Ovary (tissue), 9 donors: Measurements from ENCODE around the gene BABAM2. TPM values are rescaled to one million over a fixed set of nuclear protein-coding genes. Genes with fewer than 3 reads are reported as not detected.

Experiments used
- DNase-seq, 5 donors: peaks; one replicate each; pipeline ENCODE4 v3.0.0-alpha.2; 2019 to 2020
- H3K27ac ChIP-seq, 2 donors: fragments of 200-600 bp; one replicate each; pipeline versions ENCODE4 v1.5.1 to v1.8.0; 2019 to 2022
- H3K27me3 ChIP-seq: fragments of 200-600 bp; one replicate; pipeline ENCODE4 v1.8.0; 2022
- H3K36me3 ChIP-seq: fragments of 200-600 bp; sonication (generic); one replicate; pipeline ENCODE4 v1.5.1; 2019
- H3K4me1 ChIP-seq: one replicate; pipeline ENCODE4 v1.8.1; 2013; ENCODE audit warnings: mild to moderate bottlenecking, moderate library complexity; ENCODE audit not compliant: insufficient read depth
- H3K4me3 ChIP-seq: fragments of 200-600 bp; sonication (generic); one replicate; pipeline ENCODE4 v1.5.1; 2017
- H3K9me3 ChIP-seq, 2 donors: fragments of 200-600 bp in 1 of 2; sonication (generic) in 1 of 2; one replicate each; pipeline versions ENCODE4 v1.5.1 to v1.8.1; 2013 to 2019; ENCODE audit warnings: mild to moderate bottlenecking in 1 of 2, moderate library complexity in 1 of 2
- EP300 ChIP-seq: sonication (generic); formaldehyde crosslinking; IDR thresholded peaks from one replicate; pipeline ENCODE4 v1.6.1; 2017; ENCODE audit warnings: antibody characterized with exemption
- POLR2A ChIP-seq: fragments of 450-650 bp; IDR thresholded peaks from one replicate; pipeline ENCODE4 v1.6.1; 2017; ENCODE audit warnings: antibody characterized with exemption, mild to moderate bottlenecking, moderate library complexity
- WGBS, 3 donors: extraction: QIAGEN DNeasy Blood & Tissue Kit in 1 of 3; methylation state at CpG; one replicate each; pipeline versions ENCODE4 v1.1.5 to v1.1.7; 2013 to 2017; 5-methylcytosine and 5-hydroxymethylcytosine counted together
- intact Hi-C, 4 donors: fragments of 100-400 bp; cut with DNase I; formaldehyde crosslinking; loops; one replicate each; pipeline versions ENCODE4 v1.11.0 to v1.15.1; 2022 to 2023
- polyA plus RNA-seq, 2 donors: library from polyadenylated mRNA; stranded (reverse); fragments of 200-250 nt in 1 of 2; fragments of 350-450 nt in 1 of 2; fragmentation: Illumina TruSeq in 1 of 2; extraction: RNeasy Lipid Tissue Mini Kit (QIAGEN cat#74804) in 1 of 2; gene quantifications; one replicate each; pipeline ENCODE4 v1.2.3, GENCODE V29; 2013 to 2014
- total RNA-seq, 7 donors: library from RNA; depleted of rRNA in 2 of 7; stranded (reverse); fragments of >200 nt in 2 of 7; fragmentation: NEBNext Ultra II Directional in 3 of 7; extraction: Animal tissue kit (Norgen Biotek cat#: 25700) in 3 of 7; gene quantifications; one replicate each; pipeline versions ENCODE4 v1.1.0 to v1.2.4, GENCODE V29; 2016 to 2023
- TF ChIP-seq, protein P1 (sequence below), 3 donors: fragments of 450-650 bp in 2 of 3; fragments of 200-600 bp in 1 of 3; IDR thresholded peaks; one replicate each; pipeline versions ENCODE4 v1.5.1 to v1.8.0; 2016 to 2022; ENCODE audit warnings: antibody characterized with exemption in 3 of 3, mild to moderate bottlenecking in 1 of 3
- donor health status: DM: no; HTN: no; CAD: no; lungs with moderate emphysema.
- donor health status: DM: no; HTN: no; CAD: no.
- donor health status: Bipolar disorder and iron deficiency.
- donor health status: DM: yes; HTN: yes; CAD: no.
- donor health status: DM: no; HTN: no; CAD: no.
- donor health status: DM: yes; HTN: yes; CAD: no.

BABAM2 gene
- total and polyA plus RNA-seq, 9 donors: 22.0 to 96.7 (median 46.8) TPM

GRCh38 chr2:28052691-28053090 lies 162.2 kb downstream of the BABAM2 start:
- no peaks in the 10 kb centered on the region for H3K27me3 ChIP-seq
- no peaks in the 10 kb centered on the region for H3K9me3 ChIP-seq
- peaks cover 9% of the 10 kb centered on the region for H3K4me1 ChIP-seq
- WGBS, 3 donors: 13 to 33% (median 22%) methylated on average over 1 of the region's 1 CpG
- H3K36me3 ChIP-seq: no peaks in the 10 kb centered on the region
- H3K4me3 ChIP-seq: no peak overlapping the region
- H3K27ac ChIP-seq: no peak overlapping the region
- DNase-seq: no peak
- TF ChIP-seq EP300: no peak
- no peak for TF ChIP-seq POLR2A
- TF ChIP-seq, protein P1, sequence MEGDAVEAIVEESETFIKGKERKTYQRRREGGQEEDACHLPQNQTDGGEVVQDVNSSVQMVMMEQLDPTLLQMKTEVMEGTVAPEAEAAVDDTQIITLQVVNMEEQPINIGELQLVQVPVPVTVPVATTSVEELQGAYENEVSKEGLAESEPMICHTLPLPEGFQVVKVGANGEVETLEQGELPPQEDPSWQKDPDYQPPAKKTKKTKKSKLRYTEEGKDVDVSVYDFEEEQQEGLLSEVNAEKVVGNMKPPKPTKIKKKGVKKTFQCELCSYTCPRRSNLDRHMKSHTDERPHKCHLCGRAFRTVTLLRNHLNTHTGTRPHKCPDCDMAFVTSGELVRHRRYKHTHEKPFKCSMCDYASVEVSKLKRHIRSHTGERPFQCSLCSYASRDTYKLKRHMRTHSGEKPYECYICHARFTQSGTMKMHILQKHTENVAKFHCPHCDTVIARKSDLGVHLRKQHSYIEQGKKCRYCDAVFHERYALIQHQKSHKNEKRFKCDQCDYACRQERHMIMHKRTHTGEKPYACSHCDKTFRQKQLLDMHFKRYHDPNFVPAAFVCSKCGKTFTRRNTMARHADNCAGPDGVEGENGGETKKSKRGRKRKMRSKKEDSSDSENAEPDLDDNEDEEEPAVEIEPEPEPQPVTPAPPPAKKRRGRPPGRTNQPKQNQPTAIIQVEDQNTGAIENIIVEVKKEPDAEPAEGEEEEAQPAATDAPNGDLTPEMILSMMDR (IDR thresholded peaks at IDR 0.05): no peak
- intact Hi-C loops: no loop called here

- no peak for DNase-seq
- Histone ChIP-seq H3K27ac (no peak overlapping the region), H3K4me3 (no peak overlapping the region), H3K9me3 (no peaks in the 10 kb centered on the region), H3K4me1 (peaks cover 7% of the 10 kb centered on the region), H3K36me3 (no peaks in the 10 kb centered on the region), H3K27me3 (no peaks in the 10 kb centered on the region)
- TF ChIP-seq, protein P1 (IDR thresholded peaks at IDR 0.05): no peak
- TF ChIP-seq POLR2A (no peak), EP300 (no peak)
- intact Hi-C loops: no loop called here
- WGBS, 3 donors: 22 to 39% (median 25%) methylated on average over 2 of the region's 2 CpGs
Measured at GRCh38 chr2:28053597-28053996, 163.1 kb downstream of the BABAM2 start.

GRCh38 chr2:28054916-28055315 lies 164.4 kb downstream of the BABAM2 start:
- Histone ChIP-seq H3K4me3 (no peak overlapping the region), H3K27ac (no peak overlapping the region), H3K4me1 (peaks cover 5% of the 10 kb centered on the region), H3K36me3 (no peaks in the 10 kb centered on the region), H3K9me3 (no peaks in the 10 kb centered on the region), H3K27me3 (no peaks in the 10 kb centered on the region)
- TF ChIP-seq EP300: no peak
- TF ChIP-seq POLR2A: no peak
- TF ChIP-seq, protein P1 (IDR thresholded peaks at IDR 0.05): no peak
- intact Hi-C loops: no loop called here
- DNase-seq: no peak
- WGBS, 3 donors: 96 to 97% (median 96%) methylated on average over 1 of the region's 1 CpG

GRCh38 chr2:28055325-28055970 lies 164.9 kb downstream of the BABAM2 start:
- TF ChIP-seq EP300: no peak
- no peak for TF ChIP-seq POLR2A
- TF ChIP-seq, protein P1 (IDR thresholded peaks at IDR 0.05): no peak
- Histone ChIP-seq H3K9me3 (no peaks in the 10 kb centered on the region), H3K4me3 (no peak overlapping the region), H3K4me1 (peaks cover 5% of the 10 kb centered on the region), H3K36me3 (no peaks in the 10 kb centered on the region), H3K27me3 (no peaks in the 10 kb centered on the region), H3K27ac (no peak overlapping the region)
- intact Hi-C loops: no loop called here
- no peak for DNase-seq
